ENCODE measurements around the gene PLCB4. TPM values are rescaled to one million over a fixed set of nuclear protein-coding genes. Genes with fewer than 3 reads are reported as not detected.

The PLCB4 gene
- total RNA-seq, 1 donor from 2014 or later = 10.5 TPM

GRCh38 chr20:9141070-9141469 lies 72.2 kb downstream of the PLCB4 start:
- TF ChIP-seq, protein P1, sequence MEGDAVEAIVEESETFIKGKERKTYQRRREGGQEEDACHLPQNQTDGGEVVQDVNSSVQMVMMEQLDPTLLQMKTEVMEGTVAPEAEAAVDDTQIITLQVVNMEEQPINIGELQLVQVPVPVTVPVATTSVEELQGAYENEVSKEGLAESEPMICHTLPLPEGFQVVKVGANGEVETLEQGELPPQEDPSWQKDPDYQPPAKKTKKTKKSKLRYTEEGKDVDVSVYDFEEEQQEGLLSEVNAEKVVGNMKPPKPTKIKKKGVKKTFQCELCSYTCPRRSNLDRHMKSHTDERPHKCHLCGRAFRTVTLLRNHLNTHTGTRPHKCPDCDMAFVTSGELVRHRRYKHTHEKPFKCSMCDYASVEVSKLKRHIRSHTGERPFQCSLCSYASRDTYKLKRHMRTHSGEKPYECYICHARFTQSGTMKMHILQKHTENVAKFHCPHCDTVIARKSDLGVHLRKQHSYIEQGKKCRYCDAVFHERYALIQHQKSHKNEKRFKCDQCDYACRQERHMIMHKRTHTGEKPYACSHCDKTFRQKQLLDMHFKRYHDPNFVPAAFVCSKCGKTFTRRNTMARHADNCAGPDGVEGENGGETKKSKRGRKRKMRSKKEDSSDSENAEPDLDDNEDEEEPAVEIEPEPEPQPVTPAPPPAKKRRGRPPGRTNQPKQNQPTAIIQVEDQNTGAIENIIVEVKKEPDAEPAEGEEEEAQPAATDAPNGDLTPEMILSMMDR (IDR thresholded peaks at IDR 0.05; ENCODE audit: unreplicated experiment) = no peak
- H3K36me3 Mint-ChIP-seq (ENCODE audit: low read depth, unreplicated experiment) = peaks cover 4% of the 10 kb centered on the region
- peaks cover 29% of the 10 kb centered on the region for H3K4me1 Mint-ChIP-seq (ENCODE audit: unreplicated experiment)
- no peak for DNase-seq (ENCODE audit: low spot score)
- no peaks in the 10 kb centered on the region for H3K9me3 Mint-ChIP-seq (ENCODE audit: unreplicated experiment)
- no peak overlapping the region for H3K27ac Mint-ChIP-seq (ENCODE audit: unreplicated experiment)
- H3K27me3 Mint-ChIP-seq (ENCODE audit: unreplicated experiment) = no peaks in the 10 kb centered on the region
- H3K4me3 Mint-ChIP-seq (ENCODE audit: unreplicated experiment) = no peak overlapping the region

GRCh38 chr20:9141921-9142320 lies 73.0 kb downstream of the PLCB4 start:
- no peaks in the 10 kb centered on the region for H3K27me3 Mint-ChIP-seq (ENCODE audit: unreplicated experiment)
- TF ChIP-seq, protein P1 (IDR thresholded peaks at IDR 0.05; ENCODE audit: unreplicated experiment) = no peak
- peaks cover 4% of the 10 kb centered on the region for H3K36me3 Mint-ChIP-seq (ENCODE audit: low read depth, unreplicated experiment)
- no peak overlapping the region for H3K4me3 Mint-ChIP-seq (ENCODE audit: unreplicated experiment)
- peaks cover 26% of the 10 kb centered on the region for H3K4me1 Mint-ChIP-seq (ENCODE audit: unreplicated experiment)
- H3K27ac Mint-ChIP-seq (ENCODE audit: unreplicated experiment) = no peak overlapping the region
- no peaks in the 10 kb centered on the region for H3K9me3 Mint-ChIP-seq (ENCODE audit: unreplicated experiment)
- DNase-seq (ENCODE audit: low spot score) = no peak

DNA sequence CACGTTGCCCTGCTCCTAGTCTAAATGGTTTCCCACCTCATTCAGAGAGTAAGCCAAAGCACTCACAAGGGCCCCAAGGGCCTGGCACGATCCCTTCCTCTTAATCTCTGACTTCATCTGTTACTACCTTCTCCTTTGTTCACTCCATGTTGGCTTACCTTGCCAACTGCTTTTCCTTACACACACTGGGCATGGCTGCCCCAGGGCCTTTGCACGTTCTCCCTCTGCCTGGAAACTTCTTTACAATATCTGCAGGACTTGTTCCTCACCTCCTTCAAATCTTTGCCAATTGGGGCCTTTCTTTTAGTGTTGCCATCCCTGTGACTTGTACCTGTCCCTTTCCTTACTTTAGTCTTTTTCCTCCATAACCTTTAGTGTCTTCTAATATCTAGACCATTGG lies 73.9 kb downstream of the PLCB4 start:
- Mint-ChIP-seq H3K4me3 (ENCODE audit: unreplicated experiment) (no peak overlapping the region), H3K36me3 (ENCODE audit: low read depth, unreplicated experiment) (peaks cover 4% of the 10 kb centered on the region), H3K27me3 (ENCODE audit: unreplicated experiment) (no peaks in the 10 kb centered on the region), H3K27ac (ENCODE audit: unreplicated experiment) (no peak overlapping the region), H3K9me3 (ENCODE audit: unreplicated experiment) (no peaks in the 10 kb centered on the region), H3K4me1 (ENCODE audit: unreplicated experiment) (peaks cover 23% of the 10 kb centered on the region)
- TF ChIP-seq, protein P1 (IDR thresholded peaks at IDR 0.05; ENCODE audit: unreplicated experiment) = no peak
- DNase-seq (ENCODE audit: low spot score) = no peak

DNA sequence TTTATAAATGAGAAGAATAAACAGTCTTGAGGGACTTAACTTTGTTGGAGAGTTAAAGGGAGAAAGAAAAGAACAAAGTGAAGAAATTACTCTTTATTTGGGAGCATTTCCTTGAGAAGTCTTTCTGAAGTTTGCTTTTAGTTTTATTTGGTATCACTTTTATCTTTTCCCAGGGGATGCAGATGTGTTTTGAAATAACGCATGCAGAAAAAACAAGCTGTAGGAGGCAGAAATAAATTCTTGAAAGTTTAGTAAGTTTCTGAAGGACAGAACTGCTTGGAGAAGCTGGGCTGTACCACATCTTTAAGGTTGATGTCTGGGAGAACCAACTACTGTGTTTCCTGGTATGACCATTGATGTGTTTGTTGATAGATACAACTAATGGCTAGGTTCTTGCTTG lies 75.0 kb downstream of the PLCB4 start:
- no peak overlapping the region for H3K27ac Mint-ChIP-seq (ENCODE audit: unreplicated experiment)
- DNase-seq (ENCODE audit: low spot score) = no peak
- H3K4me3 Mint-ChIP-seq (ENCODE audit: unreplicated experiment) = no peak overlapping the region
- no peaks in the 10 kb centered on the region for H3K9me3 Mint-ChIP-seq (ENCODE audit: unreplicated experiment)
- no peaks in the 10 kb centered on the region for H3K27me3 Mint-ChIP-seq (ENCODE audit: unreplicated experiment)
- H3K36me3 Mint-ChIP-seq (ENCODE audit: low read depth, unreplicated experiment) = peaks cover 4% of the 10 kb centered on the region
- H3K4me1 Mint-ChIP-seq (ENCODE audit: unreplicated experiment) = peaks cover 23% of the 10 kb centered on the region
- TF ChIP-seq, protein P1 (IDR thresholded peaks at IDR 0.05; ENCODE audit: unreplicated experiment) = no peak

- TF ChIP-seq, protein P1 (IDR thresholded peaks at IDR 0.05; ENCODE audit: unreplicated experiment) = no peak
- no peaks in the 10 kb centered on the region for H3K36me3 Mint-ChIP-seq (ENCODE audit: low read depth, unreplicated experiment)
- H3K4me3 Mint-ChIP-seq (ENCODE audit: unreplicated experiment) = no peak overlapping the region
These were observed 75.8 kb downstream of the PLCB4 start for GRCh38 chr20:9144643-9145042.

More at GRCh38 chr20:9144643-9145042, 75.8 kb downstream of the PLCB4 start:
- no peaks in the 10 kb centered on the region for H3K9me3 Mint-ChIP-seq (ENCODE audit: unreplicated experiment)
- peaks cover 21% of the 10 kb centered on the region for H3K4me1 Mint-ChIP-seq (ENCODE audit: unreplicated experiment)
- H3K27me3 Mint-ChIP-seq (ENCODE audit: unreplicated experiment) = no peaks in the 10 kb centered on the region
- no peak for DNase-seq (ENCODE audit: low spot score)
- H3K27ac Mint-ChIP-seq (ENCODE audit: unreplicated experiment) = no peak overlapping the region

Data from endothelial cell (in vitro differentiated cells).